Measurements from ENCODE around the gene RAB24.
"Not testable (repeated sequence)": the region's sequence is repeated elsewhere in the genome, so short reads cannot be mapped to it uniquely, and the experiment has no call there.

The RAB24 gene

DNA sequence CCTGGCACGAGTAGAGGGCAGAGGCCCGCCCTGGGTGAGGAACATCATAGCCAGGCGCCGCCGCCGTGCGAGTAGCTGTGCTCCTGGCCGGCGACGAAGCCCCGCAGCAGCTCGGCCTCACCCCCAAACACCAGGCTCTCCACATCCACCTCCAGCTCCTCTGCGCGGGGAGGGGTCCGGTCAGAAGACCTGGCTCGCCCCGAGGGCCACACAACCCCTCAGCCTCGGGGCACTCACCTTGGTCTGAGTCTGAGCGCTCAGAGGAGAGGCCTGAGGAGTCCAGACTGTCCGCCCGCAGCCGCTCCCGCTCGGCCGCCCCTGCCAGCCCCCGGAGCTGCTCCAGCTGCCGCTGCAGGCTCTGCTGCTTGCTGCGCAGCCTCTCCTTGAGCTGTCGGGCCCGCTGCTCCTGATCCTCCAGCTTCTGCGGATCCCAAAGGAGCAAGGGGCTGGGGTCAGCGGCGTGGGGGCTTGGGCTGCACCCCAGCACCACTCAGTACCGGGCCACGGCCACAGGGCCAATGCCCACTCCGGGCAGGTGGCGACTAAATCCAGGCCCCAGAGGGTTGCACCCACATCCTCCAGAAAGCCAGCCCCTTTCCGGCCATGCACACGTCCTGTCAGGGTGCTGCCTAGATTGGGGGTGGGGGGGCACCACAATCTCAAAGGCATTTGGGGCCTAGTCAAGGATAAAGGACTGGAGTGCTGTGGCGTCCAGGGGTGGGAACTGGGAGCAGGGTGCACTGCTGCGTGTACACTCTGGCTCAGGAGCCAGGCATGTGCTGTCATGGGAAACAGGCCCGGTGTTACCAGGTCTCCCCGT lies 4.2 kb upstream of the RAB24 start:
- H3K79me2 ChIP-seq (ENCODE audit: insufficient read depth, low read length): peaks cover 23% of the 10 kb centered on the region
- H3K4me2 ChIP-seq (ENCODE audit: low read depth, low read length, poor library complexity, severe bottlenecking): no peak overlapping the region
- no peak for TF ChIP-seq EZH2phosphoT487 (conservative IDR thresholded peaks at IDR 0.05; ENCODE audit: low read length)
- TF ChIP-seq, protein P1, sequence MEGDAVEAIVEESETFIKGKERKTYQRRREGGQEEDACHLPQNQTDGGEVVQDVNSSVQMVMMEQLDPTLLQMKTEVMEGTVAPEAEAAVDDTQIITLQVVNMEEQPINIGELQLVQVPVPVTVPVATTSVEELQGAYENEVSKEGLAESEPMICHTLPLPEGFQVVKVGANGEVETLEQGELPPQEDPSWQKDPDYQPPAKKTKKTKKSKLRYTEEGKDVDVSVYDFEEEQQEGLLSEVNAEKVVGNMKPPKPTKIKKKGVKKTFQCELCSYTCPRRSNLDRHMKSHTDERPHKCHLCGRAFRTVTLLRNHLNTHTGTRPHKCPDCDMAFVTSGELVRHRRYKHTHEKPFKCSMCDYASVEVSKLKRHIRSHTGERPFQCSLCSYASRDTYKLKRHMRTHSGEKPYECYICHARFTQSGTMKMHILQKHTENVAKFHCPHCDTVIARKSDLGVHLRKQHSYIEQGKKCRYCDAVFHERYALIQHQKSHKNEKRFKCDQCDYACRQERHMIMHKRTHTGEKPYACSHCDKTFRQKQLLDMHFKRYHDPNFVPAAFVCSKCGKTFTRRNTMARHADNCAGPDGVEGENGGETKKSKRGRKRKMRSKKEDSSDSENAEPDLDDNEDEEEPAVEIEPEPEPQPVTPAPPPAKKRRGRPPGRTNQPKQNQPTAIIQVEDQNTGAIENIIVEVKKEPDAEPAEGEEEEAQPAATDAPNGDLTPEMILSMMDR (IDR thresholded peaks at IDR 0.05; ENCODE audit: insufficient read depth, low read length, poor library complexity, severe bottlenecking): no peak

DNA sequence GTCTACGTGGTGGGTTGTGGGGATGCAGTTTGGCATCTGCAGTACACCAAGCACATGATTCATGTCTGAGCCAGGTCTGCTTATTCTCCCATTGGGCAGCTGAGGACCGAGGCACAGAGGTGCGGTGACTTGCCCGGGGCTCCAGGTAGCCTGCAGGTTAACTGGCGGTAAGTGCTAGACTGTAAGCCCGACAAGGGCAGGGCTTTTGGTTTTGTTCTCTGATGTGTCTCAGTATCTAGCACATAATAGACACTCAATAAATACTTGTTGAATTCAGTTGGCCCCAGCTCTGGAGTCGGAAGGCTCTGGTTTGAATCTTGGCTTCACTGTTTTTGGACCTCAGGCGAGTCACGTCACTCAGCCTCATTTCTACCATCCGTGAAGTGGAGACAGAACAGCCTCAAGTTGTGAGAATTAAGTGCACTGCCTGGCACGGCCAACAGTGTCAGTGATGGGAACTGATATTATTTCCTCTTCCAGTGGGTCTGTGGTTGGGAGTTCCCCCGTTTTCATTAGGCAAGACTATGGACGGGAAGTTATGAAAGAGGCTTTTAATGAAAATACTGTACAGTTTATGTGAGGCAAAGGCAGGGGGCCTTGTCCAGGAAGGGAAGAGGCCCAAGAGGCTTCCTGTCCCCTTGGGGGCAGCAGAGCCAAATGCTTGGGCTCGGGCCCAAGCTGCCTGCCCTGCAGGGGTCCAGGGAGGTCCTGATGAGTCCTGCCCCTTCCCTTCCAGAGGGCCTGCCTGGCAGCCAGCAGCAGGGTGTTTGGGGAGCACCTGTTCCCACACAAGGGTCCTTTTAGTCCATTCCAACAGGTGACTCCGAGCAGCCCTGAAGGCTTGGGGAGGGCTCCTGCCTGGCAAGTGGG lies 3.4 kb upstream of the RAB24 start:
- no peaks in the 10 kb centered on the region for H3K27me3 ChIP-seq (ENCODE audit: low read length)
- H3K36me3 ChIP-seq (ENCODE audit: low read length): 0 out of 2 replicates have a peak, but pooled peaks cover 2% of the 10 kb centered on the region
- H3K4me2 ChIP-seq (ENCODE audit: low read depth, low read length, poor library complexity, severe bottlenecking): no peak overlapping the region
- H3K4me3 ChIP-seq (ENCODE audit: insufficient read depth, low read length, poor library complexity, severe bottlenecking): no peak overlapping the region
- peaks cover 6% of the 10 kb centered on the region; the same call in 1 of the 2 replicates for H4K20me1 ChIP-seq (ENCODE audit: low read depth, low read length)
- H3K9me3 ChIP-seq (ENCODE audit: insufficient read depth, low read length): no peaks in the 10 kb centered on the region
- no peak for TF ChIP-seq EZH2phosphoT487 (conservative IDR thresholded peaks at IDR 0.05; ENCODE audit: low read length)
- TF ChIP-seq, protein P1 (IDR thresholded peaks at IDR 0.05; ENCODE audit: insufficient read depth, low read length, poor library complexity, severe bottlenecking): no peak
- no peak overlapping the region for H2AFZ ChIP-seq (ENCODE audit: low read depth, low read length, severe bottlenecking)
- H3K27ac ChIP-seq (ENCODE audit: low read depth, low read length): no peak overlapping the region
- H3K9me2 ChIP-seq (replicated peaks; ENCODE audit: insufficient read depth, low read length): no peaks in the 10 kb centered on the region
- H3K79me2 ChIP-seq (ENCODE audit: insufficient read depth, low read length): peaks cover 23% of the 10 kb centered on the region
- no peak overlapping the region for H3K9ac ChIP-seq (ENCODE audit: low read length)
- H3F3A ChIP-seq (ENCODE audit: insufficient read depth): peaks cover 46% of the 10 kb centered on the region

More for the DNA sequence above, 4.2 kb upstream of the RAB24 start:
- no peak overlapping the region for H3K9ac ChIP-seq (ENCODE audit: low read length)
- peaks cover 41% of the 10 kb centered on the region for H3F3A ChIP-seq (ENCODE audit: insufficient read depth)
- no peak overlapping the region for H3K4me3 ChIP-seq (ENCODE audit: insufficient read depth, low read length, poor library complexity, severe bottlenecking)
- H2AFZ ChIP-seq (ENCODE audit: low read depth, low read length, severe bottlenecking): no peak overlapping the region
- no peaks in the 10 kb centered on the region for H3K9me2 ChIP-seq (replicated peaks; ENCODE audit: insufficient read depth, low read length)
- 0 out of 2 replicates have a peak, but pooled peaks cover 2% of the 10 kb centered on the region for H3K36me3 ChIP-seq (ENCODE audit: low read length)
- no peak overlapping the region for H3K27ac ChIP-seq (ENCODE audit: low read depth, low read length)
- H4K20me1 ChIP-seq (ENCODE audit: low read depth, low read length): peaks cover 6% of the 10 kb centered on the region; the same call in 1 of the 2 replicates
- no peaks in the 10 kb centered on the region for H3K9me3 ChIP-seq (ENCODE audit: insufficient read depth, low read length)
- H3K27me3 ChIP-seq (ENCODE audit: low read length): no peaks in the 10 kb centered on the region

DNA sequence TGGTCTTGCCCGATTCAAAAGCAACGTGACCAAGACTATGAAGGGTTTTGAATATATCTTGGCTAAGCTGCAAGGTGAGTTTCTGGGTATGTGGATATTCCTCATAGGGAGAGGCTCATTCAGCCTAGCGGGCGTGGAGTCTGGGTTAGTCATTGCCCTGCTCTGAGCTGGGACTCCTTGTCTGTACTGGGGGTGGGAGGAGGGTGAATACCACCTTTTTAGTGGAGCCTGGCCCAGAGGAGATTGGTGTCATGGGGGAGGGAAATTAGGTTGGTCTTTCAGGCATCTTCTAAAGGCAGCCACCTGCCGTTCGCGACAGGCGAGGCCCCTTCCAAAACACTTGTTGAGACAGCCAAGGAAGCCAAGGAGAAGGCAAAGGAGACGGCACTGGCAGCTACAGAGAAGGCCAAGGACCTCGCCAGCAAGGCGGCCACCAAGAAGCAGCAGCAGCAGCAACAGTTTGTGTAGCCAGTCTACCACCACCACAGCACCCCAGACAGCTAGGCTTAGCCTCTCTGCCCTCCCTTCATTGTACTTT lies 2.7 kb upstream of the RAB24 start:
- Histone ChIP-seq H3K79me2 (ENCODE audit: insufficient read depth, low read length) (peaks cover 23% of the 10 kb centered on the region), H3F3A (ENCODE audit: insufficient read depth) (peaks cover 53% of the 10 kb centered on the region)
- H3K27ac ChIP-seq (ENCODE audit: low read depth, low read length); H3K4me2 ChIP-seq (ENCODE audit: low read depth, low read length, poor library complexity, severe bottlenecking); H4K20me1 ChIP-seq (ENCODE audit: low read depth, low read length); H3K9ac ChIP-seq (ENCODE audit: low read length); H3K4me3 ChIP-seq (ENCODE audit: insufficient read depth, low read length, poor library complexity, severe bottlenecking); H2AFZ ChIP-seq (ENCODE audit: low read depth, low read length, severe bottlenecking); H3K9me2 ChIP-seq (replicated peaks; ENCODE audit: insufficient read depth, low read length); H3K9me3 ChIP-seq (ENCODE audit: insufficient read depth, low read length); H3K27me3 ChIP-seq (ENCODE audit: low read length); H3K36me3 ChIP-seq (ENCODE audit: low read length): not testable (repeated sequence)

All from SU-DHL-6 (cell line).